HepG2 (cell line): Measurements from ENCODE around the gene RTN3. TPM values are rescaled to one million over a fixed set of nuclear protein-coding genes. Genes with fewer than 3 reads are reported as not detected.

Experiments used
- ETS1 ChIP-seq: sonication (generic); formaldehyde crosslinking; IDR thresholded peaks from 2 replicates; pipeline ENCODE4 v1.4.0; 2020; ENCODE audit warnings: missing genetic modification reagents
- HNRNPUL1 ChIP-seq: fragments of 200-400 bp; formaldehyde crosslinking; IDR thresholded peaks from 2 replicates; pipeline ENCODE4 v1.6.1; 2017; ENCODE audit warnings: low read depth, mild to moderate bottlenecking, low read length, moderate library complexity
- NFRKB ChIP-seq: fragments of 450-650 bp; IDR thresholded peaks from 2 replicates; pipeline ENCODE4 v1.6.1; 2017
- PLRG1 ChIP-seq: fragments of 450-650 bp; conservative IDR thresholded peaks from 2 replicates; pipeline ENCODE4 v1.6.1; 2016
- REPIN1 ChIP-seq: sonication (generic); formaldehyde crosslinking; IDR thresholded peaks from 2 replicates; pipeline ENCODE4 v1.8.0; 2022; ENCODE audit warnings: missing genetic modification reagents, low read depth, mild to moderate bottlenecking, borderline replicate concordance
- TARDBP ChIP-seq: sonication (generic); formaldehyde crosslinking; IDR thresholded peaks from 2 replicates; pipeline ENCODE4 v1.8.0; 2022; ENCODE audit warnings: mild to moderate bottlenecking, missing genetic modification reagents
- ZFP36L2 ChIP-seq: sonication (generic); formaldehyde crosslinking; IDR thresholded peaks from 2 replicates; pipeline ENCODE4 v1.4.0; 2020; ENCODE audit warnings: missing genetic modification reagents
- ZMAT3 ChIP-seq: sonication (generic); formaldehyde crosslinking; conservative IDR thresholded peaks from 2 replicates; pipeline ENCODE4 v1.7.0; 2021; ENCODE audit warnings: missing genetic modification reagents
- ZNF232 ChIP-seq: sonication (generic); formaldehyde crosslinking; IDR thresholded peaks from 2 replicates; pipeline ENCODE4 v1.4.0; 2020; ENCODE audit warnings: missing genetic modification reagents, borderline replicate concordance
- ZNF354B ChIP-seq: sonication (generic); formaldehyde crosslinking; IDR thresholded peaks from 2 replicates; pipeline ENCODE4 v1.8.0; 2022; ENCODE audit warnings: mild to moderate bottlenecking, missing genetic modification reagents
- ZNF563 ChIP-seq: sonication (generic); formaldehyde crosslinking; IDR thresholded peaks from 2 replicates; pipeline ENCODE4 v1.8.0; 2022; ENCODE audit warnings: mild to moderate bottlenecking, moderate library complexity, missing genetic modification reagents
- ZNF800 ChIP-seq: sonication (generic); formaldehyde crosslinking; IDR thresholded peaks from 2 replicates; pipeline ENCODE4 v1.4.0; 2020; ENCODE audit warnings: missing genetic modification reagents
- polyA plus RNA-seq, 8 experiments: library from polyadenylated mRNA; depleted of rRNA in 3 of 8; stranded (reverse) in 7 of 8; unstranded in 1 of 8; fragments of >200 nt; fragmentation: Illumina TruSeq in 4 of 8; extraction: Trizol in 4 of 8; gene quantifications; 2 replicates each; pipeline versions ENCODE4 v1.2.1 to v1.2.3, GENCODE V29; 2011 to 2016; ENCODE audit warnings: low read depth in 4 of 8, missing spikeins in 1 of 8, mixed read lengths in 1 of 8; ENCODE audit not compliant: insufficient read depth in 1 of 8
- total RNA-seq, 5 experiments: library from RNA; depleted of rRNA; stranded (reverse); fragments of >200 nt; fragmentation: Illumina TruSeq; extraction: Trizol; gene quantifications; 2 replicates each; pipeline ENCODE4 v1.2.3, GENCODE V29; 2016; ENCODE audit warnings: low read depth in 1 of 5
- TF ChIP-seq, protein P1 (sequence below): sonication (generic); formaldehyde crosslinking; IDR thresholded peaks from 2 replicates; pipeline ENCODE4 v1.9.0; 2021; ENCODE audit warnings: missing genetic modification reagents, mild to moderate bottlenecking, borderline replicate concordance
- TF ChIP-seq, protein P2 (sequence below), 2 experiments: sonication (generic) in 1 of 2; formaldehyde crosslinking in 1 of 2; IDR thresholded peaks; 2 replicates each; pipeline versions ENCODE4 v1.6.1 to v1.9.0; 2014 to 2022; ENCODE audit warnings: antibody characterized with exemption in 1 of 2, borderline replicate concordance in 1 of 2, inconsistent platforms in 1 of 2, low read depth in 1 of 2, missing genetic modification reagents in 1 of 2
- TF ChIP-seq, protein P3 (sequence below): sonication (generic); formaldehyde crosslinking; IDR thresholded peaks from 2 replicates; pipeline ENCODE4 v1.4.0; 2020; ENCODE audit warnings: missing genetic modification reagents

The RTN3 gene
- total and polyA plus RNA-seq, 2 of the 13 experiments (the other 11 are each of a cell fraction or from before 2014, with no cell fraction given): 32.2 to 41.1 TPM

DNA sequence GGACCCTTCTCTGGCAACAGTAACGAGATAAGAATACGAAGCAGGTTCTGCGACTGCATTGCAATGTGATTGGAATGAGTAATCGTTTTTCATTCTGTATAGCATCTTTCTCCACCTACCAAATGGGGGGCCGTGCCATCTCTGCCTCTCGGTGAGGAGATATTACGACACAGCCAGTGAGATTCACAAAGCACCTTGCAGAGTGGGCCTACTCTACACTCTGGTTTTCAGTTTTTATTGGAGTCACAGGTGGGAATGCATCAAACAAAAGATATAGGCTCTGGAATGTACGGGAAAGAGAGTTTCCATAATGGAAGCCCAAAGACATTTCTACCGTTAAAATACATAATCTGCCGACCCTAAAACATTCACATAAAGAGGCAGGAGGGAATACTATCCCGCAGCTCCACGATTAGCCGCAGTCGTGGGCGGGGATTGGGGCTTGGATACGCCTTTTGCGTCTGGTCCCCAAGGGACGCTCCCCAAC is 423 bp upstream of the RTN3 start (continued):
- TF ChIP-seq, protein P1, sequence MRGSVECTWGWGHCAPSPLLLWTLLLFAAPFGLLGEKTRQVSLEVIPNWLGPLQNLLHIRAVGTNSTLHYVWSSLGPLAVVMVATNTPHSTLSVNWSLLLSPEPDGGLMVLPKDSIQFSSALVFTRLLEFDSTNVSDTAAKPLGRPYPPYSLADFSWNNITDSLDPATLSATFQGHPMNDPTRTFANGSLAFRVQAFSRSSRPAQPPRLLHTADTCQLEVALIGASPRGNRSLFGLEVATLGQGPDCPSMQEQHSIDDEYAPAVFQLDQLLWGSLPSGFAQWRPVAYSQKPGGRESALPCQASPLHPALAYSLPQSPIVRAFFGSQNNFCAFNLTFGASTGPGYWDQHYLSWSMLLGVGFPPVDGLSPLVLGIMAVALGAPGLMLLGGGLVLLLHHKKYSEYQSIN: no peak
- TF ChIP-seq ETS1 (CRISPR knock-in tag): no peak
- TF ChIP-seq, protein P2, sequence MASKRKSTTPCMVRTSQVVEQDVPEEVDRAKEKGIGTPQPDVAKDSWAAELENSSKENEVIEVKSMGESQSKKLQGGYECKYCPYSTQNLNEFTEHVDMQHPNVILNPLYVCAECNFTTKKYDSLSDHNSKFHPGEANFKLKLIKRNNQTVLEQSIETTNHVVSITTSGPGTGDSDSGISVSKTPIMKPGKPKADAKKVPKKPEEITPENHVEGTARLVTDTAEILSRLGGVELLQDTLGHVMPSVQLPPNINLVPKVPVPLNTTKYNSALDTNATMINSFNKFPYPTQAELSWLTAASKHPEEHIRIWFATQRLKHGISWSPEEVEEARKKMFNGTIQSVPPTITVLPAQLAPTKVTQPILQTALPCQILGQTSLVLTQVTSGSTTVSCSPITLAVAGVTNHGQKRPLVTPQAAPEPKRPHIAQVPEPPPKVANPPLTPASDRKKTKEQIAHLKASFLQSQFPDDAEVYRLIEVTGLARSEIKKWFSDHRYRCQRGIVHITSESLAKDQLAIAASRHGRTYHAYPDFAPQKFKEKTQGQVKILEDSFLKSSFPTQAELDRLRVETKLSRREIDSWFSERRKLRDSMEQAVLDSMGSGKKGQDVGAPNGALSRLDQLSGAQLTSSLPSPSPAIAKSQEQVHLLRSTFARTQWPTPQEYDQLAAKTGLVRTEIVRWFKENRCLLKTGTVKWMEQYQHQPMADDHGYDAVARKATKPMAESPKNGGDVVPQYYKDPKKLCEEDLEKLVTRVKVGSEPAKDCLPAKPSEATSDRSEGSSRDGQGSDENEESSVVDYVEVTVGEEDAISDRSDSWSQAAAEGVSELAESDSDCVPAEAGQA (IDR thresholded peaks at IDR 0.05; ENCODE audit: low read depth): no peak
- TF ChIP-seq, protein P2 (CRISPR knock-in tag; IDR thresholded peaks at IDR 0.05; ENCODE audit: borderline replicate concordance): 0 out of 2 replicates have a peak, but pooled peaks have one; percentile 26
- TF ChIP-seq ZNF232 (CRISPR knock-in tag): no peak
- TF ChIP-seq PLRG1: no peak
- TF ChIP-seq HNRNPUL1: no peak
- TF ChIP-seq REPIN1 (CRISPR knock-in tag): peak; percentile 16; the same call in 1 of the 2 replicates
- TF ChIP-seq TARDBP (CRISPR knock-in tag): peak; percentile 72
- TF ChIP-seq ZNF800: 0 out of 2 replicates have a peak, but pooled peaks have one; percentile 43
- peak; percentile 79; the same call in 1 of the 2 replicates for TF ChIP-seq ZMAT3
- TF ChIP-seq, protein P3, sequence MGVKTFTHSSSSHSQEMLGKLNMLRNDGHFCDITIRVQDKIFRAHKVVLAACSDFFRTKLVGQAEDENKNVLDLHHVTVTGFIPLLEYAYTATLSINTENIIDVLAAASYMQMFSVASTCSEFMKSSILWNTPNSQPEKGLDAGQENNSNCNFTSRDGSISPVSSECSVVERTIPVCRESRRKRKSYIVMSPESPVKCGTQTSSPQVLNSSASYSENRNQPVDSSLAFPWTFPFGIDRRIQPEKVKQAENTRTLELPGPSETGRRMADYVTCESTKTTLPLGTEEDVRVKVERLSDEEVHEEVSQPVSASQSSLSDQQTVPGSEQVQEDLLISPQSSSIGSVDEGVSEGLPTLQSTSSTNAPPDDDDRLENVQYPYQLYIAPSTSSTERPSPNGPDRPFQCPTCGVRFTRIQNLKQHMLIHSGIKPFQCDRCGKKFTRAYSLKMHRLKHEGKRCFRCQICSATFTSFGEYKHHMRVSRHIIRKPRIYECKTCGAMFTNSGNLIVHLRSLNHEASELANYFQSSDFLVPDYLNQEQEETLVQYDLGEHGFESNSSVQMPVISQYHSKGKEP: no peak
- TF ChIP-seq ZFP36L2 (CRISPR knock-in tag): no peak
- TF ChIP-seq ZNF354B (CRISPR knock-in tag): 0 out of 2 replicates have a peak, but pooled peaks have one; percentile 43
- no peak for TF ChIP-seq NFRKB
- no peak for TF ChIP-seq ZNF563 (CRISPR knock-in tag)
